ENCODE data around the gene AGAP3. TPM values are rescaled to one million over a fixed set of nuclear protein-coding genes. Genes with fewer than 3 reads are reported as not detected.

AGAP3 gene
- total and polyA plus RNA-seq, 2 of the 4 experiments (the other 2 are of a cell fraction) = 35.3 to 93.9 TPM

- H2AFZ ChIP-seq (replicated peaks; ENCODE audit: low read length, poor library complexity) = no peak overlapping the region
- no peak overlapping the region for H3K4me3 ChIP-seq (ENCODE audit: insufficient read depth, low read depth, low read length)
- H3K9me3 ChIP-seq (ENCODE audit: control insufficient read depth, insufficient read depth, low read length) = no peaks in the 10 kb centered on the region
- H4K5ac ChIP-seq (ENCODE audit: low read depth, low read length) = no peak overlapping the region
- H2BK20ac ChIP-seq (ENCODE audit: low read depth, low read length) = no peak overlapping the region
- no peak overlapping the region for H3K18ac ChIP-seq (ENCODE audit: low read depth, low read length)
- no peak overlapping the region for H3K4ac ChIP-seq (ENCODE audit: low read depth, low read length)
- POLR2A ChIA-PET (ENCODE audit: unreplicated experiment) = no interaction called here
- no peak overlapping the region for H2BK120ac ChIP-seq (ENCODE audit: low read depth, low read length)
- H3K36me3 ChIP-seq (ENCODE audit: control insufficient read depth, insufficient read depth, low read length) = peaks cover 65% of the 10 kb centered on the region
- no peak overlapping the region for H3K4me2 ChIP-seq (ENCODE audit: low read depth, low read length)
- ATAC-seq (ENCODE audit: low read depth) (no peak), DNase-seq (no peak)
- dilution Hi-C loops (cut with HindIII; ENCODE audit: low sequenced_read_pairs, unreplicated experiment) = no loop called here
- no peak overlapping the region for H2BK15ac ChIP-seq (ENCODE audit: low read depth, low read length)
- H3K56ac ChIP-seq (ENCODE audit: extremely low read depth, insufficient read depth, low read length) = no peak overlapping the region
- peaks cover 22 to 52% of the 10 kb centered on the region in 2 experiments for H3K79me1 ChIP-seq (ENCODE audit: low read depth in 1 of 2, low read length in 2 of 2)
- H3K23ac ChIP-seq (ENCODE audit: low read depth, low read length) = no peak overlapping the region
- H2BK5ac ChIP-seq (ENCODE audit: low read depth, low read length, poor library complexity, severe bottlenecking) = no peak overlapping the region
- H3K4me1 ChIP-seq (ENCODE audit: control insufficient read depth, insufficient read depth, low read length) = peaks cover 23% of the 10 kb centered on the region
- in situ Hi-C loops (cut with MboI; ENCODE audit: low sequenced_read_pairs) = no loop called here
- TF ChIP-seq CHD1 (IDR thresholded peaks at IDR 0.05; ENCODE audit: low read depth, low read length) (no peak), RAD21 (IDR thresholded peaks at IDR 0.05; ENCODE audit: low read length) (no peak), MAZ (IDR thresholded peaks at IDR 0.05; ENCODE audit: borderline replicate concordance, low read depth, low read length) (no peak), CEBPB (IDR thresholded peaks at IDR 0.05; ENCODE audit: low read depth, low read length) (no peak), NFE2L2 (IDR thresholded peaks at IDR 0.05; ENCODE audit: low read depth, low read length) (no peak), SMC3 (IDR thresholded peaks at IDR 0.05; ENCODE audit: low read depth, low read length) (no peak), RFX5 (IDR thresholded peaks at IDR 0.05; ENCODE audit: low read depth, low read length) (no peak), MAFK (IDR thresholded peaks at IDR 0.05; ENCODE audit: low read depth, low read length) (no peak), FOS (IDR thresholded peaks at IDR 0.05; ENCODE audit: low read depth, low read length) (no peak), POLR2A (IDR thresholded peaks at IDR 0.05; ENCODE audit: low read depth, low read length) (no peak), ELK1 (IDR thresholded peaks at IDR 0.05; ENCODE audit: borderline replicate concordance, low read depth, low read length) (no peak), CTCF (conservative IDR thresholded peaks at IDR 0.05; ENCODE audit: low read depth, low read length) (no peak), RCOR1 (IDR thresholded peaks at IDR 0.05; ENCODE audit: insufficient replicate concordance, low read length) (no peak)
- no peak overlapping the region for H4K91ac ChIP-seq (ENCODE audit: insufficient read depth, low read depth, low read length)
- H2AK9ac ChIP-seq (replicated peaks; ENCODE audit: low read depth, low read length, poor library complexity) = no peak overlapping the region
- CTCF ChIA-PET = no interaction called here
- intact Hi-C loops (cut with micrococcal nuclease) = no loop called here
- H3K14ac ChIP-seq (replicated peaks; ENCODE audit: low read depth, low read length) = no peak overlapping the region
- H3K9ac ChIP-seq (ENCODE audit: low read depth, low read length) = no peak overlapping the region
- H3K27ac ChIP-seq (ENCODE audit: insufficient read depth, low read length) = no peak overlapping the region
- H3K27me3 ChIP-seq (ENCODE audit: control insufficient read depth, insufficient read depth, low read length) = no peaks in the 10 kb centered on the region
- peaks cover 8% of the 10 kb centered on the region; the same call in 1 of the 2 replicates for H3K9me1 ChIP-seq (ENCODE audit: insufficient read depth, low read length)
- H4K8ac ChIP-seq (ENCODE audit: low read depth in 2 of 2, low read length in 2 of 2) = no peak overlapping the region
- no TSS peak for BruUV-seq (replicated peaks)
- no peak overlapping the region for H2AK5ac ChIP-seq (ENCODE audit: low read depth, low read length)
- 92% methylated on average over 13 of the region's 39 CpGs; no CpG with 5 or more reads in 1 of the 2 experiments for WGBS, 2 experiments (ENCODE audit: extremely low coverage in 2 of 2, insufficient read length in 1 of 2)
- peaks cover 26% of the 10 kb centered on the region for H4K20me1 ChIP-seq (ENCODE audit: insufficient read depth, low read length)
These were observed 19.9 kb upstream of the AGAP3 start for GRCh38 chr7:151066273-151066974.
